Nephron (organoid): ENCODE measurements around the gene MYOCD.
A peak's percentile ranks its signal among the peaks of the same experiment; 100 is the strongest.
"Not testable (repeated sequence)": the region's sequence is repeated elsewhere in the genome, so short reads cannot be mapped to it uniquely, and the experiment has no call there.

Source experiments
- H3K27ac Mint-ChIP-seq, 3 experiments: 2 replicates each; pipeline ENCODE4 v1.8.0; 2020; ENCODE audit warnings: mixed read lengths in 3 of 3, mild to moderate bottlenecking in 2 of 3, moderate library complexity in 1 of 3
- H3K27me3 Mint-ChIP-seq: 2 replicates; pipeline ENCODE4 v1.8.0; 2021; ENCODE audit warnings: low read depth, mild to moderate bottlenecking, moderate library complexity, mixed read lengths
- H3K36me3 Mint-ChIP-seq: 2 replicates; pipeline ENCODE4 v1.8.0; 2020; ENCODE audit warnings: low read depth, mixed read lengths
- H3K4me1 Mint-ChIP-seq: 2 replicates; pipeline ENCODE4 v1.8.0; 2020; ENCODE audit warnings: mixed read lengths
- H3K4me3 Mint-ChIP-seq, 3 experiments: 2 replicates each; pipeline ENCODE4 v1.8.0; 2020; ENCODE audit warnings: mild to moderate bottlenecking in 3 of 3, mixed read lengths in 3 of 3, moderate library complexity in 2 of 3
- H3K9me3 Mint-ChIP-seq: 2 replicates; pipeline ENCODE4 v1.8.0; 2020; ENCODE audit warnings: mixed read lengths
- CTCF ChIP-seq, 3 experiments: fragments of 200-600 bp; sonication (generic); IDR thresholded peaks; one replicate each; pipeline ENCODE4 v1.5.0; 2021; ENCODE audit warnings: antibody characterized with exemption in 3 of 3; ENCODE audit not compliant: unreplicated experiment in 3 of 3

MYOCD gene

GRCh38 chr17:12627781-12628451 lies 37.8 kb upstream of the MYOCD start:
- Mint-ChIP-seq H3K36me3 (no peaks in the 10 kb centered on the region), H3K9me3 (no peaks in the 10 kb centered on the region), H3K27me3 (peaks cover 7% of the 10 kb centered on the region), H3K4me1 (peaks cover 24% of the 10 kb centered on the region), H3K4me3 (no peak overlapping the region), H3K27ac (peak overlapping the region; percentile 6 to 17 (median 13))
- no peak for TF ChIP-seq CTCF (IDR thresholded peaks at IDR 0.05; ENCODE audit: unreplicated experiment in 3 of 3)

- no peak for TF ChIP-seq CTCF (IDR thresholded peaks at IDR 0.05; ENCODE audit: unreplicated experiment in 3 of 3)
- no peaks in the 10 kb centered on the region for H3K36me3 Mint-ChIP-seq
- H3K9me3 Mint-ChIP-seq, result no peaks in the 10 kb centered on the region
- peak overlapping the region in 2 of 3 experiments; percentile 27 to 36 for H3K27ac Mint-ChIP-seq
- H3K27me3 Mint-ChIP-seq, result peaks cover 12% of the 10 kb centered on the region
- no peak overlapping the region for H3K4me3 Mint-ChIP-seq
- peaks cover 17% of the 10 kb centered on the region for H3K4me1 Mint-ChIP-seq
Measured at GRCh38 chr17:12631076-12631475, 34.6 kb upstream of the MYOCD start.

GRCh38 chr17:12632785-12633184 lies 32.9 kb upstream of the MYOCD start:
- no peaks in the 10 kb centered on the region for H3K9me3 Mint-ChIP-seq
- H3K36me3 Mint-ChIP-seq, result no peaks in the 10 kb centered on the region
- no peak for TF ChIP-seq CTCF (IDR thresholded peaks at IDR 0.05; ENCODE audit: unreplicated experiment in 3 of 3)
- peaks cover 12% of the 10 kb centered on the region for H3K4me1 Mint-ChIP-seq
- H3K4me3 Mint-ChIP-seq, result no peak overlapping the region
- peaks cover 8% of the 10 kb centered on the region for H3K27me3 Mint-ChIP-seq
- no peak overlapping the region for H3K27ac Mint-ChIP-seq

GRCh38 chr17:12634789-12635414 lies 30.8 kb upstream of the MYOCD start:
- H3K4me1 Mint-ChIP-seq, result peaks cover 9% of the 10 kb centered on the region
- peaks cover 8% of the 10 kb centered on the region for H3K27me3 Mint-ChIP-seq
- no peaks in the 10 kb centered on the region for H3K36me3 Mint-ChIP-seq
- no peaks in the 10 kb centered on the region for H3K9me3 Mint-ChIP-seq
- H3K4me3 Mint-ChIP-seq, result no peak overlapping the region
- TF ChIP-seq CTCF (IDR thresholded peaks at IDR 0.05; ENCODE audit: unreplicated experiment in 3 of 3), result no peak
- no peak overlapping the region for H3K27ac Mint-ChIP-seq

GRCh38 chr17:12635996-12636395 lies 29.7 kb upstream of the MYOCD start:
- not testable (repeated sequence) for H3K36me3 Mint-ChIP-seq, H3K9me3 Mint-ChIP-seq, H3K27ac Mint-ChIP-seq, H3K27me3 Mint-ChIP-seq, H3K4me1 Mint-ChIP-seq, H3K4me3 Mint-ChIP-seq

GRCh38 chr17:12637015-12637414 lies 28.7 kb upstream of the MYOCD start:
- Mint-ChIP-seq H3K4me3 (no peak overlapping the region), H3K4me1 (no peaks in the 10 kb centered on the region), H3K27me3 (peaks cover 8% of the 10 kb centered on the region), H3K9me3 (no peaks in the 10 kb centered on the region), H3K27ac (no peak overlapping the region), H3K36me3 (no peaks in the 10 kb centered on the region)
- TF ChIP-seq CTCF (IDR thresholded peaks at IDR 0.05; ENCODE audit: unreplicated experiment in 3 of 3), result no peak
